Activated CD4-positive, alpha-beta T cell treated with anti-CD3 and anti-CD28 coated beads, Interleukin-2, amount 10 ng/mL, durations not matched to agents 24 days and 14 days (primary cell): ENCODE data around the gene COPRS. TPM values are rescaled to one million over a fixed set of nuclear protein-coding genes. Genes with fewer than 3 reads are reported as not detected.
"Not testable (repeated sequence)": the region's sequence is repeated elsewhere in the genome, so short reads cannot be mapped to it uniquely, and the experiment has no call there.

Experiments
- DNase-seq: peaks from one replicate; pipeline ENCODE4 v3.0.0; 2022
- H3K27ac Mint-ChIP-seq: one replicate; pipeline ENCODE4 v1.8.0; 2022; ENCODE audit warnings: mild to moderate bottlenecking, mixed read lengths
- H3K27me3 Mint-ChIP-seq: one replicate; pipeline ENCODE4 v1.8.0; 2022; ENCODE audit warnings: mixed read lengths
- H3K36me3 Mint-ChIP-seq: one replicate; pipeline ENCODE4 v1.8.0; 2022; ENCODE audit warnings: low read depth, mild to moderate bottlenecking, mixed read lengths
- H3K4me1 Mint-ChIP-seq: one replicate; pipeline ENCODE4 v1.8.0; 2021; ENCODE audit warnings: mixed read lengths
- H3K4me3 Mint-ChIP-seq: one replicate; pipeline ENCODE4 v1.8.0; 2022; ENCODE audit warnings: mild to moderate bottlenecking, moderate library complexity, mixed read lengths
- H3K9me3 Mint-ChIP-seq: one replicate; pipeline ENCODE4 v1.8.0; 2021; ENCODE audit warnings: mixed read lengths
- intact Hi-C: fragments of 100-400 bp; cut with micrococcal nuclease; formaldehyde crosslinking; loops from one replicate; pipeline ENCODE4 v1.15.1; 2023
- total RNA-seq: library from RNA; stranded (reverse); gene quantifications from 2 replicates; pipeline ENCODE4 v1.2.3, GENCODE V29; 2022

Gene COPRS
- total RNA-seq, 1 donor from 2014 or later = 67.9 TPM

GRCh38 chr17:31811101-31811500 is 47.9 kb downstream of the COPRS start:
- no peaks in the 10 kb centered on the region for H3K4me1 Mint-ChIP-seq
- no peaks in the 10 kb centered on the region for H3K9me3 Mint-ChIP-seq

GRCh38 chr17:31809876-31810275 is 49.2 kb downstream of the COPRS start:
- H3K9me3 Mint-ChIP-seq, H3K36me3 Mint-ChIP-seq, intact Hi-C loops, H3K4me3 Mint-ChIP-seq, DNase-seq, H3K27me3 Mint-ChIP-seq, H3K27ac Mint-ChIP-seq, H3K4me1 Mint-ChIP-seq: not testable (repeated sequence)

More at GRCh38 chr17:31811101-31811500, 47.9 kb downstream of the COPRS start:
- H3K36me3 Mint-ChIP-seq = no peaks in the 10 kb centered on the region
- H3K27ac Mint-ChIP-seq = no peak overlapping the region
- intact Hi-C loops = no loop called here
- H3K4me3 Mint-ChIP-seq = no peak overlapping the region
- no peak for DNase-seq
- H3K27me3 Mint-ChIP-seq = peaks cover 4% of the 10 kb centered on the region

- H3K4me1 Mint-ChIP-seq = no peaks in the 10 kb centered on the region
- H3K36me3 Mint-ChIP-seq = no peaks in the 10 kb centered on the region
- H3K9me3 Mint-ChIP-seq = no peaks in the 10 kb centered on the region
- DNase-seq = no peak
- intact Hi-C loops = no loop called here
- H3K4me3 Mint-ChIP-seq = no peak overlapping the region
- peaks cover 4% of the 10 kb centered on the region for H3K27me3 Mint-ChIP-seq
- no peak overlapping the region for H3K27ac Mint-ChIP-seq
These were observed 50.5 kb downstream of the COPRS start for GRCh38 chr17:31808521-31809050.

DNA sequence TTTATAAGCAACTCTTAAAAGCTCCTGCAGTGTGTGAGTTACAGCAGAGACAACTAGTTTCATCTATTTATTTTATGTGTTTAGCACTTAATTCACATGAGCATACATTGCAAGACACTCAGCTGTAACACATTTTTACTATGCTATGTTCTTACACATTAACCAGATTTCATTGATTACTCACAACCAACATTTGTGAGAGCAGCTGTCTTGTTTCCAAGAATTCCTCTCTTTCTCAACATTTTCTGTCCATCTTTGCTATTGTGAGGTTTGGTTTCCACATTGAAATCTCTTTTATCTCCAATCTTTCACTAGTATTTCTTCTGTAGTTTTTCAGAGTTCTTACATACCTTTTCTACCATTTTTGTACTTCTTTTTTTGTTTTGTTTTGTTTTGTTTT is 51.2 kb downstream of the COPRS start:
- no peaks in the 10 kb centered on the region for H3K4me1 Mint-ChIP-seq
- H3K36me3 Mint-ChIP-seq = no peaks in the 10 kb centered on the region
- DNase-seq = no peak
- intact Hi-C loops = no loop called here
- no peak overlapping the region for H3K4me3 Mint-ChIP-seq
- peaks cover 4% of the 10 kb centered on the region for H3K27me3 Mint-ChIP-seq
- no peak overlapping the region for H3K27ac Mint-ChIP-seq
- H3K9me3 Mint-ChIP-seq = no peaks in the 10 kb centered on the region

- Mint-ChIP-seq H3K27me3 (peaks cover 4% of the 10 kb centered on the region), H3K4me1 (no peaks in the 10 kb centered on the region), H3K27ac (no peak overlapping the region), H3K9me3 (no peaks in the 10 kb centered on the region), H3K36me3 (no peaks in the 10 kb centered on the region), H3K4me3 (no peak overlapping the region)
- DNase-seq = no peak
- intact Hi-C loops = no loop called here
These were observed 52.1 kb downstream of the COPRS start for GRCh38 chr17:31806921-31807320.

DNA sequence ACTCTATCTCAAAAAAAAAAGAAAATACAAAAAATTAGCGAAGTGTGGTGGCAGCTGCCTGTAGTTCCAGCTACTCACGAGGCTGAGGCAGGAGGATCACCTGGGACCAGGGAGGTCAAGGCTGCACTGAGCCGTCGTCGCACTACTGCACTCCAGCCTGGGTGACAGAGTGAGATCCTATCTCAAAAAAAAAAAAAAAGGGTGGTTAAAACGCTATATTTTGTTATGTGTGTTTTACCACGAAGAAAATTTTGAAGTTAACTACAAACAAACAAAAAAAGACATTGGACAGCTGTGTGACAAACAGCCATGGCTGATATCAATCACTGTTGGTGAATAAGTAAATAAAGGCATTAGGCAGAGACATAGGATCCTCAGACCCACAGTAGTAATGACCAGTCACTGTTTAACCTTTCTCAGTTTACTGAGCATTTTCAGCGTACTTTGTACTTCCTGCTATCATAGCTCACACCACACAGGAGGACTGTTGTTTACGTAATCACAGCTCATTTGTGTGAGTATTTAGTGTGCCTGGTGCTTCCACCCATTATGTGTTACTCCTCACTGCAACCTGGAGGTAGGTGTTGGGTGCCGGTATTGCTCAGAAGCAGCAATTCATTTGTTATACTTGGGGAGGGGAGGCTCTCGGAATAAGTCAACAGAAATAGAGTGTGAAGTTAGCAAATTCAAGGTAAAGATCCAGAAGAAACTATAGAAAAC is 55.4 kb downstream of the COPRS start:
- Mint-ChIP-seq H3K4me3 (no peak overlapping the region), H3K27me3 (peaks cover 3% of the 10 kb centered on the region), H3K36me3 (no peaks in the 10 kb centered on the region), H3K4me1 (no peaks in the 10 kb centered on the region), H3K27ac (no peak overlapping the region), H3K9me3 (no peaks in the 10 kb centered on the region)
- intact Hi-C loops = no loop called here
- no peak for DNase-seq

DNA sequence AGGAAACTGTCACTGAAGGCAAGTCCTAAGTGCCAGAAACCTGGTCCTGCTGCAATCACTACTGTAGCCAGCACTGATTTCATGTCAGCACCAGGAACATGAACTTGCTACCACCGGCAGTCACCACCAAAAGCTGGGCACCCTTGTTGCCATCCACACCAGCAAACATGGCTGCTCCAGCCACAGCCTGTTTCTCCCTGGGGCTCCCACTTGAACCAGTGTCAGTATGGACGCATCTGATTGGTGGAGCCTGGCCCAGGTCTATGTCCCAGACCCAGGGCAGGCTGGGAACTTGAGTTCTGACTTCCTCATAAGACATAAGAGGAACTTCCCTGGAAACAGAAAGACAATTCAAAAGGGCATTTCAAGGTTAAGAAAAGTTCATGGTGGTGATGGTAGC is 56.5 kb downstream of the COPRS start:
- H3K4me1 Mint-ChIP-seq = no peaks in the 10 kb centered on the region
- no peaks in the 10 kb centered on the region for H3K27me3 Mint-ChIP-seq
- H3K36me3 Mint-ChIP-seq = no peaks in the 10 kb centered on the region
- intact Hi-C loops = no loop called here
- DNase-seq = no peak
- H3K27ac Mint-ChIP-seq = no peak overlapping the region
- no peaks in the 10 kb centered on the region for H3K9me3 Mint-ChIP-seq
- H3K4me3 Mint-ChIP-seq = no peak overlapping the region

Other genes starting within 250 kb of the COPRS start
- gene UTP6, start 42.5 kb upstream of the COPRS start, total RNA-seq = 156 TPM in 2 replicates
- gene SUZ12, start 77.8 kb upstream of the COPRS start, total RNA-seq = 81.1 and 82.0 TPM in 2 replicates
- gene LRRC37B, start 148.1 kb upstream of the COPRS start, total RNA-seq = 17.7 and 22.1 TPM in 2 replicates